Esophagus mucosa (tissue), 1 donor: ENCODE data around the gene DENND11. TPM values are rescaled to one million over a fixed set of nuclear protein-coding genes. Genes with fewer than 3 reads are reported as not detected.
"Not testable (repeated sequence)": the region's sequence is repeated elsewhere in the genome, so short reads cannot be mapped to it uniquely, and the experiment has no call there.

Experiments
- ATAC-seq: fragments of 200-7000 bp; cut with Tn5 transposase; one replicate; pipeline ENCODE4 v1.9.1; 2020
- total RNA-seq: library from RNA; stranded (reverse); gene quantifications from one replicate; pipeline ENCODE4 v1.2.4, GENCODE V29; 2023
- donor health status: DM: yes; HTN: yes; CAD: no.

DENND11 gene
- total RNA-seq, 1 donor from 2014 or later = 6.9 TPM

DNA sequence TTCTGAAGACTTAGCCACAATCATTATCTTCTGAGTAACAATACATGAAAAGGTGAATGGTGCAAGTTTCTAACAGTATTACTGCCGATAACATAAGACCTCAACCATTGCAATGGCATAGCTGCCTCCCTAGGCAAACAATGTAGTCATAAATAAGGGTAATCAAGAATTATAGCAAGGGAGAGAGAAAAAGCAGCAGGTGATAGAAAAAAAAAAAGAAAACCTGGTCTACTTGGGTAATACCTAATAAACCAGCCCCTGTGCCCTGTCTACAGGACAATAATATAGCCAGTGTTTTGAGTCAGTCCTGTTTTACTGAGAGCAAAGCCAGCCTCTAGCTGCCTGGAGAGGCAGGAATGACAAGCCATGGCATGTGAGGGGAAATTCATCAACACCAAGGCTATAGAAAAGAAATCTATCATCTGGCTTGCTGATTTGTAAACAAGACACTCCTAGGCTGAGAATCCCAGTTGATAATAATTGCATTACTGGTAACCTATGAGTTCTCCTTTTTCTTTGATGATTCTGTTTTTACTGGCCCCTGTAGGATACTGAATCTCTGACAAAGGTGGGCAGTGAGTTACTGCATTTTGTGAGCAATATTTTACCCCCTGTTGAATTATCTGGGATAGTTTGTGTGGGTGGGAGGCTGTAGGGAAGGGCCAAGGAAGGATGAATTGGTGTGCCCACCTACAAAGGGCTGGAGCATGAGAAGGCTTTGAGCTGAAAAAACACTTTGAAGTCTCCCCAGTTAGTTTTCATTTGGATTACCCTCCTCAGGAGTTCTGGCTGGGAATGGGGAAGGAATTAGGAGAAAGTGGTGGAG is 4.5 kb upstream of the DENND11 start:
- ATAC-seq = peak; percentile 73

DNA sequence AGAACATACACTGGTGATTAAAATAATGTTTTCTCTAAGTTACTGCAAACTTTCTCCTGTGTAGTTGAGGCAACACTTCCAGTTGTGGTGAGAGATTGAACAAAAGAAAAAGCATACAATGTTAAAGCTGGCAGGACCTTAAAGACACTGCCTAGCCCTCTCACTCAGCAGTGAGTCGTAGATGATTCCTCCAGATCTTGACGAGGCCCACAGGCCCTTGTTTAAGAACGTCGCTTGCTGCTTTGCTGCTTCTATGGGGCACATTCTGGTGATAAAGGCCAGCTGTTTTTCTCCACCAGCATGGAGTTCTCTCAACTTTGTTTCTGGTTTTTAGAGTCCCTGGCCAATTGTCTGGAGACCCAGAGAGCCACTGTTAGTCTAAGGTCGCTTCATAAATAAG is 2.8 kb upstream of the DENND11 start:
- ATAC-seq = no peak

DNA sequence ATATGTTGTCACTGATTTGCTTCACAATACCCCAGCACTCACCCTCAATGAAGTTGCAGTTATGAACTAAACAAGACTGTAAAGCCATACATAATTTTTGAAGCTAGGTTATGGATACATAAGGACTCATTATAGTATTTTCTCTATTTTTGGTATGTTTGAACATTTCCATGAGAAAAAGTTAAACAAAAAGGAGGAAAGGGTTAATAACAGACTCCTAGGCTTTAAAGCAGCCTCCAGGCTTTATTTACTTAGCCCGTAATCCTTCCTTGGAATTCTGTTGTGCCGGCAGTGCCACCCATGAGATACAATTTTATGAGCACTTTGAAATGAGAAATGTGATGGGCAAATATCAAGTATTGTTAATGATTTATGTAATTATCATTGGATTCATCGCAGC is 2.1 kb upstream of the DENND11 start:
- no peak for ATAC-seq

DNA sequence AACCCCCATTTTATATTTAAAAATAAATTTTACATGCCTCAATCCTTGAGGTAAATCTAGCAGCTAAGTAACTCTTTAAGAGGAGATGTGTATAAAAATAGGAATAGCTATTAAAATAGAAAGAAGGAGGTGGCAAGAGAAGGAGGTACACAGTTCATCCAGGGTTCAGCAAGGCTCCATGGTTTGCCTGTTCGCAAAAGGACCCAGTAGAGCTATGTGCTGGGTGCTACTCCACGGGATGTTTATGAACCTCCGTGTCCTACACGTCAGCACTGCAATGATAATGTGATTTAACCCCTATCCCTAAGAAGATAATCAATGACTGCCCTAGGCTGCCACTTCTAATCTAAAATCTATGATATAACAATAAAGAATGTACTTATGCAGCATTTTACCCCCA is 926 bp upstream of the DENND11 start:
- ATAC-seq = no peak

GRCh38 chr7:141701489-141702046 is 398 bp downstream of the DENND11 start:
- peak; percentile 58 for ATAC-seq

DNA sequence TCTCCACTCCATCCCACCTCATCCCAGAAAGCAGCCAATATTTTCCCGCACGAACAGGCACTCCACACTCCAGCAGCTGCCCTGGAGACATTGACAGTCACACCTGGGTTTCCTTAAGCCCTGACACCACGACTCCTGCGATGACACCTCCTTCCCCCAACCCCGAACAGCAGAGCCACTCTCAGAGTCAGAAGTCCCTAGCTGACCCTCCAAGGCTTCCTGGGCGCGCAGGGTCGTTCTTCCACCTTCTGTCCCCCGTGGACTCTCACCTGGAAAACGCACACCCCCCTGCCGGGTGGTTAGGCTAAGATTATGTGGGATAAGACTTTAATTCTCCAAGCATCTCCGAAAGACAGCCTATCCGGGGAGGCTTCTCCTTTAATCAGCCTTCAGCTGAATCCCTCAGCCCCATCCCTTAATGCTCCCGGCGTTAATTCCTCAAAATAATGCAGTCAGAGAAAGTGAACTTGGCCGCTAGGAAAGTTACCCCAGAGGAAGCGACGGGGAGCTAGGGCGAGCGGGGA is 1.1 kb downstream of the DENND11 start:
- no peak for ATAC-seq

- ATAC-seq = no peak
Measured at GRCh38 chr7:141700296-141700847, 1.6 kb downstream of the DENND11 start.

DNA sequence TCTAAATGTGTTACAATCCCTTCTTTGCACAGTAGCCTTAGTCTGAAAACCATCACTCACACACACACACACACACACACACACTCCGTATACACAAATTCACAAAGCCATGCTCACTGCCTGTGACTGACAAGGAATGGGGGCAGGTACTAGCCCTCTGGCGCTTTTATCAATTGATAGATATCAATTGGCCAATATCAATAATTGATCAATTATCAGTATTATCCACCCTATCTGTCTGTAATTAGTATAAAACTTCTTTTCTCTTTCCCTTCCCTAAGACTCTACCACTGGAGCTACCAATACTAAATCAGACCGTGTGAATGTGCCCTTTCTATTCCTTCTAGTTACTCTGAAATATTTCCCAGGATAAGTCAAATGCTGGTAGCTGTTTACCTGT is 2.1 kb downstream of the DENND11 start:
- no peak for ATAC-seq

DNA sequence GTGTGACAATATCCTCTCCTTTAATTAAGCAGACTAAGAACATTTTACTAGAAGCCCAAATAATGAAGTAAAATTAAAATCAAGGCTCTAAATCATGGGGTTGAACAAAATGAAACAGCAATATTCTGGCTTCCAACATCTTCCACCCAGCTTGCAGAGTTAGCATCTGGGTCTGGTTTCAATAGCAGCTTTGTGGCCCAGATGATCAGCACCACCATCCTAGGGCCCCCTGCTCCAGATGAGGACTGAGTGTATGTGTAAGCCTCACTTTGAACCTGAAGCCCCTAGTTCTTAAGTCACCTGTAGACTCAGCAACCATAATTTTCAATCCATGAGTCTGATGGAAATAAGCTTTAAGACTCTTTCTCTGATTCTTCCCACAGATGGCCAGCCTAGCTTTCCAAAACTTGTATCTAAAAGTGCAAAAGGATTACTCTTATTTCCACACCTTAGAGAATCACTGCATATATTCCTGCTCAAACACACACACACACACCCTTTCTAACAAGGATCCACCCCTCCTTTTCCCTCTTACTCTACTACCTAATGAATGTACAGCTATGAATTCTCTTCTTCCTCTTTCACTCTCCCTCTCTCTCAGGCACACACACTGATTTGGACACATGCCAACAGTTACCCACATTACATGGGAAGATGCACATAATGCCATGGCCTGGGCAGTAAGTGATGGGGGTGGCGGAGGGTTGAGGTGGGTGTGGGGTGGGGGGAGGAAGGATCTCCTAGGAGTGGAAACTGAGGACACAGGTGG is 3.5 kb downstream of the DENND11 start:
- no peak for ATAC-seq

DNA sequence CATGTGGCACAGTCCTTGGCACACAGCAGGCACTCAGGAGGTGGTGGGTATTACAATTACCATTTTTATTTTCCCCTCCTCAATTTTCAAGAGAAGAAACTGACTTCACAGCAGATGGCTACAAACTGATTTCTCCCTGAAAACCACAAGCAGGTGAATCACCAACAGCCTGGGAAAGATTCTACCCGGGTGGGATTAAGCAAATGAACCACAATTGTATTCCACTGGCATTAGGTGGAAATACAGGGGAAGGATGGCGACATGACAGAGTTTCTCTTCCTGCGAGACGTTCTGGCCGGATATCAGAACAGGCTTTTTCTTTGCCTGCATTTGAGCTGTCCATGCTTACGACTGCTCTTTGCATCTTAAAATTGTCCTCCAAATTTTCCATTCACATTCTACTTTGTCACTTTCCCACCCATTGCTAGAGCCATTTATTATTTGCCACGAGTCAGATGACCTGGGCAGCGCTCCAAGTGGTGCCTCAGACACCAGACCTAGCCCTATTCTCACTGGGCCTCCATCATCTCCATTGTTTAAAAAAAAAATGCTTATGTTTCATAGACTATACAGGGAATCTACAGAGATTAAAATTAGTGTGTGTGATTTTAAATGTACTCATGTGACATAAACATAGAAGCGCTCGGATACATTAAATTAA is 4.6 kb downstream of the DENND11 start:
- ATAC-seq = no peak

DNA sequence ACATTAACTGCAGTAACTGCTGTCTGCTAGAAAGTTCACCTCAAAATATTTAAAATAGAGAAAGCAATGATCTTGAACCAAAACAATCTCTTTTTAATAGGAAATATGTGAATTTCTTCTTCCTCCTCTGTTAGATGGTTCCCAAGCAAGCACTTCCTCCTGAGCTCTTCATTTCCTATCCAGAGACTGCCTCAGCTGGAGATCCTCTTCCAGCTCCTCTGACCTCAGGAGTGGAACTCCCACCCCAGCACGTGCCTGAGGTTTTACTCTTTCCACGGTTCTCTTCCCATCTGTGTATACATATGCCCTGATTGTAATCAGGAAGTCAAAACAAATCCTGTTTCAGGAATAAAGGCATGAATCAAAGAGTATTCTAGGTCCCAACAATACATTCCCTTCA is 5.6 kb downstream of the DENND11 start:
- ATAC-seq = no peak

DNA sequence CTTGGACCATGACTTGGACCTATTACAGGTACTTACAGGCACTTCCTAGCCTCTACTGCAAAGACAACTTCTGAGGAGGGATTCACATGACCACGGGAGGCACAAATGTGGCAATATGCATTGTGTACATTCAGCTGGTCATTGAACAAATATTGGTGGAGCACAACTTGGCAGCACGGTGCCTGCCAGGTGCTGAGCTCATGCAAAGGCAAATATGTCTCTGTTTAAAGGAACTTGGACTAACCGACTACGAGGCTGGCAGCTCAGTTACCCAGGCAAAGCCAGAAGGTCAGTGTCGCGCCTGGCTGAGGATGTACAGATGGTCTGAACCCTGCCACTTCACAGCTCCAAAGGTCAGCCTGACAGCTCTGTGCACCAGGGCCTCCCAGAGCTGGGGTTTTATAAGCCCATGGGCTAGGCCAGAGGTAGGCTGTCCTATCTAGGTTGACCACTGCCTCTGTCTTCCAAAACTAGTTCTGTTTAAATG is 6.1 kb downstream of the DENND11 start:
- ATAC-seq = no peak

- ATAC-seq = no peak
Measured at GRCh38 chr7:141693082-141693481, 8.9 kb downstream of the DENND11 start.

DNA sequence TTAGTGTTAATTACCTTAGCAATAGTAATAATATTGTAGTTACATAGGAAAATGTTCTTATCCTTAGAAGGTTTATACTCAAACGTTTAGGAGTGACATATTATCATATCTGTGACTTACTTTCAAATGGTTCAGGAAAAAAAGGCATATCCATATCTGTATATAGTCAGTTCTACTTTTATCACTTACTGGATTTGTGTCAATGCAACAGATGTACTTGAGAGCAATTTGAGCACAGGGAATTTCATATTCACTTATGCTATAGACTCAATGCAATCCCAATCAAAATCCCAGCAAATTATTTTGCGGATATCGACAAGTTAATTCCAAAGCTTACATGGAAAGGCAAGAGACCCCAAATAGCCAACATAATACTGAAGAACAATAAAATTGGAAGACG is 10.0 kb downstream of the DENND11 start:
- no peak for ATAC-seq

DNA sequence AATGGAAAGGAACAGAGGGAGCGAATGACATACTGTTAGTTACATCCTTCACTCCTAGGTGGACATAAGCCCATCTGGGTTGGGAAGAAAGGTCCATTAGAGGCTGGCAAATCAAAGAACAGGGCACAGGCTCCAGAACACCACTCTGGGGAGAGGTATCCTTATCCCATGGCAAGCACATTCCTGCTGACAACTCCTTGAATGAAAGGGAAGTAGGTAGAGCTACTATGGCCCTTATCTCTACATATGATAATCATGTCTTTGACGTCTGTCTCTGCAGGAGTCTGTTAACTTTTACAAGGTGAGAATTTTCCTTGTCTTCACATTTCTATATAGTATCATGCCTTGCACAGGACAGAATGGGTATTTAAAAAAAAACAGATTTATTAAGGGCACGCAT is 10.4 kb downstream of the DENND11 start:
- ATAC-seq = no peak

DNA sequence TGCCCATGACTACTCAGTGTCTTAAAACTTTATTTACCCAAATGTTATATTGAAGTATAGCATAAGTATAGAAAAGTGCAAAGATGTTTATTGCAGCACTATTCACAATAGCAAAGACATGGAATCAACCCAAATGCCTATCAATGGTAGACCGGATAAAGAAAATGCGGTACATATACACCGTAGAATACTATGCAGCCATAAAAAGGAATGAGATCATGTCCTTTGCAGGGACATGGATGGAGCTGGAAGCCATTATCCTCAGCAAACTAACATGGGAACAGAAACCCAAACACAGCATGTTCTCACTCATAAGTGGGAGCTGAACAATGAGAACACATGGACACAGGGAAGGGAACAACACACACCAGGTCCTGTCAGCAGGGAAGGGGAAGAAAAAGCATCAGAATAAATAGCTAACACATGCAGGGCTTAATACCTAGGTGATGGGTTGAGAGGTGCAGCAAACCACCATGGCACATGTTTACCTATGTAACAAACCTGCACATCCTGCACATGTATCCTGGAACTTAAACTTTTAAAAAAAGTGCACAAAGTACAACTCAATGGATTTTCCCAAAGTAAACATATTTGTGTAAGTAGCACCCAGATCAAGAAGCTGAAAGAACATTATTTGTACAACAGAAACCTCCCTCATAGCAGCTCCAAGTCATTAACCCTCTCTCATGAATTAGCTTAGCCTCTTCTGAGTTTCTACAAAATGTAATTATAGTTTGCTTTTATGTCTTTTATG is 12.7 kb downstream of the DENND11 start:
- ATAC-seq = not testable (repeated sequence)

DNA sequence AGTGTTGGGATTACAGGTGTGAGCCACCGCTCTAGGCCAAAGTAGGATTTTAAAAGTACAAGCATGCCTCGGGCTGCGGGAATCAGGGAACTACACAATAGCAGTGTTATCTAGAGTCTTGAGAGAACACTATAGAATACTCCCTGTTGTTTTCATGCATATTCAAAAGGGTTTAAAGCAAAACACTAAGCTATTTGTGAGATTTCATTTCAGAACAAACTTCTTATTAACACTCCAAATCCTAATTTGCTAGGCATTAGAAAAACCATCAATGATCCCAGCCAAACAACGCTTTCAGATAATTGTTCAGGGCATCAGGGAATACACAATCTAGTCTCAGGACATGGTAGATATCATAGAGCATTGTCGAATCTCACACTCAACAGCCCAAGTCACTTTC is 13.9 kb downstream of the DENND11 start:
- no peak for ATAC-seq

DNA sequence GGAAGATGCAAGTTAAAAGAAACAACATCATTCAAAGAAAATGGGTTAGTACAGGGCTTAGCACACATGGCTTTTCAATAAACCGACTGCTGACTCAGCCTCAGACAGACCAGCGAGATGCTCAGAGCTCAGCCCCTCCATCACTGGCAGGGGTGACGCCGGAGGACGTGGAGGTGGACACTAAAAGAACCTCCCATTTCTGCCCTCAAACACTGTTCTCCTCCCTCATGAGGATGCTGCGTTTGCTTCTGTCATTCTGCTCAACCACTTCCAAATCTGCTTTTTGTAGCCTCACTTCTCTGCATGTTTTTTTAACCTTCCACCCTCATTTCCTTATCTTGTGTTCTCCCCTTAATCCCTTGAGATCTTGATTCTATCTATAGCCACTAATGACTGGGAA is 15.3 kb downstream of the DENND11 start:
- ATAC-seq = no peak

GRCh38 chr7:141686074-141686473 is 15.9 kb downstream of the DENND11 start:
- ATAC-seq = no peak

DNA sequence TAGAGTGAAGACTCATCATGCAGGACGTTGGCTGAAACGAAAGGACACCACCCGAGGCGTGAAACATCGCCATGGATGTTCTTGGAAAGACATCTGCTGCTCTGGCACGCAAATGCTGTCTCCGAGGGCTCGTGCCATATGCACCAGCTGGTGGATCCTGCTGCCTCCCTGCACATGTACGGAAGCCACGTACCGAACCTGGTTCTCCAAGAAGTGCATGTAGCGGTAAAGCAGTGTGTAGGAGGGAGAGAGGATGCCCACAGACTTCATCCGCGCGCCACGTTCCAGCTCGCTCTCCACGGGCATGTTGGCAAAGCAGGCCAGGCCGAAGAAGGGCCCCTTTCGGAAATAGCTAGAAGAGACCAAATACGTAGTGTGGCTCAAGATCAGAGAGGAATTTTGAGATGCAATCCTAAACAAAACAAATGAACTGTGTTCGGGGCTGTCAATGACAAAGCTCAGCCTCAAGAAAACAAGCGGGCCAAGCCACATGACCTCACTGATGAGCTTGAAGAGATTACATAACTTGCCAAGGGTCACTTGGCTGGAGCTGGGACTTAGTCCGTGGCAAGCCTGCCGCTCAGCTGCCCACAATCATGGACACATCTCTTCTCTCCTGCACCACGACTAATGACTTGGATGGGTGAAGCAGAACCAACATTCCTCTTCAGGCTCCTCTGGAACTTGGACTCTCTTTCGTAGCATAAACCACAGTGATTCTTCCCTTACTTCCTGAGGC is 16.5 kb downstream of the DENND11 start:
- ATAC-seq = no peak

DNA sequence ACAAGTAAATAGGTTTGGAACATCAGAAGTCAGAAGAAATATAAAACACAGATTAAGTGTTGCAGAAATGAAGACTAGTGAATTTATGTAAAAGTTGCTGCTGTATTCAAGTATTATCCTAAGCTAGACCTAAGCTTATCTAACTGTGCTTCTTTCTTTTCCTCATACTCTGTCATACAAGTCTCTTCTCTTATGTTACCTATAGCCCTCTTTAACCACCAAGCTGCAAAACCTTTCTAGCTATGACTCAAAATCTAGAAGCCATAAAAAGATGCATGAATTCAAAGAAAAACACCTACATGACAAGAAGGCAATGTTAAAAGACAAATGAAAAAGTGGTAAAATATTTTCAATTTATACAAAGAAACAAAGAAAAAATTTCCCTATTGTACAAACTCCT is 23.0 kb downstream of the DENND11 start:
- ATAC-seq = no peak
